Astrocyte (in vitro differentiated cells and primary cell): ENCODE measurements around the gene S100A9. TPM values are rescaled to one million over a fixed set of nuclear protein-coding genes. Genes with fewer than 3 reads are reported as not detected.

Experiments used
- DNase-seq: peaks from one replicate; pipeline ENCODE4 v3.0.0-alpha.2; 2010; ENCODE audit warnings: low read depth
- FAIRE-seq: peaks from 2 replicates; lab custom pipeline; 2011; peaks lifted over from hg19 to GRCh38; lab: Jason Lieb, UNC
- H2AFZ ChIP-seq: 2 replicates; pipeline ENCODE4 v1.6.0; 2012; ENCODE audit warnings: low read depth, low read length, inconsistent platforms
- H3K27ac ChIP-seq: 2 replicates; pipeline ENCODE4 v1.5.1; 2011; ENCODE audit warnings: low read depth, low read length, inconsistent platforms
- H3K27me3 ChIP-seq: 2 replicates; pipeline ENCODE4 v1.6.0; 2011; ENCODE audit warnings: low read length, inconsistent platforms; ENCODE audit not compliant: insufficient read depth
- H3K36me3 ChIP-seq: 2 replicates; pipeline ENCODE4 v1.5.1; 2011; ENCODE audit warnings: low read length, inconsistent platforms; ENCODE audit not compliant: insufficient read depth
- H3K4me1 ChIP-seq: 2 replicates; pipeline ENCODE4 v1.5.1; 2011; ENCODE audit warnings: low read length, inconsistent platforms; ENCODE audit not compliant: insufficient read depth
- H3K4me2 ChIP-seq: 2 replicates; pipeline ENCODE4 v1.6.0; 2012; ENCODE audit warnings: low read length, inconsistent platforms
- H3K4me3 ChIP-seq: 2 replicates; pipeline ENCODE4 v1.5.1; 2011; ENCODE audit warnings: low read depth, mild to moderate bottlenecking, low read length, inconsistent platforms; ENCODE audit not compliant: insufficient read depth
- H3K79me2 ChIP-seq: 2 replicates; pipeline ENCODE4 v1.6.0; 2012; ENCODE audit warnings: mild to moderate bottlenecking, low read length, inconsistent platforms; ENCODE audit not compliant: insufficient read depth
- H3K9ac ChIP-seq: 2 replicates; pipeline ENCODE4 v1.6.0; 2012; ENCODE audit warnings: mild to moderate bottlenecking, low read length, inconsistent platforms
- H3K9me3 ChIP-seq: 2 replicates; pipeline ENCODE4 v1.5.1; 2012; ENCODE audit warnings: low read depth, mild to moderate bottlenecking, low read length, inconsistent platforms; ENCODE audit not compliant: insufficient read depth
- H4K20me1 ChIP-seq: 2 replicates; pipeline ENCODE4 v1.6.0; 2012; ENCODE audit warnings: low read length, inconsistent platforms; ENCODE audit not compliant: insufficient read depth
- H3K27ac Mint-ChIP-seq: one replicate; pipeline ENCODE4 v1.8.0; 2021; ENCODE audit warnings: mild to moderate bottlenecking, mixed read lengths; ENCODE audit not compliant: unreplicated experiment
- H3K27me3 Mint-ChIP-seq: one replicate; pipeline ENCODE4 v1.8.0; 2021; ENCODE audit warnings: low read depth, mixed read lengths; ENCODE audit not compliant: unreplicated experiment
- H3K36me3 Mint-ChIP-seq: one replicate; pipeline ENCODE4 v1.8.0; 2021; ENCODE audit warnings: low read depth, mixed read lengths; ENCODE audit not compliant: unreplicated experiment
- H3K4me1 Mint-ChIP-seq: one replicate; pipeline ENCODE4 v1.8.0; 2021; ENCODE audit warnings: low read depth, mixed read lengths; ENCODE audit not compliant: unreplicated experiment
- H3K4me3 Mint-ChIP-seq: one replicate; pipeline ENCODE4 v1.8.0; 2021; ENCODE audit warnings: mild to moderate bottlenecking, moderate library complexity, mixed read lengths; ENCODE audit not compliant: unreplicated experiment
- H3K9me3 Mint-ChIP-seq: one replicate; pipeline ENCODE4 v1.8.0; 2021; ENCODE audit warnings: mild to moderate bottlenecking, mixed read lengths; ENCODE audit not compliant: unreplicated experiment
- CTCF ChIP-seq: IDR thresholded peaks from 2 replicates; pipeline ENCODE4 v1.5.1; 2011; ENCODE audit warnings: low read depth, mild to moderate bottlenecking, inconsistent platforms, low read length, moderate library complexity; ENCODE audit not compliant: insufficient read depth
- EZH2 ChIP-seq: IDR thresholded peaks from 2 replicates; pipeline ENCODE4 v1.6.1; 2012; ENCODE audit warnings: mild to moderate bottlenecking, low read length, inconsistent platforms; ENCODE audit not compliant: insufficient read depth
- total RNA-seq: library from RNA; stranded (reverse); gene quantifications from 2 replicates; pipeline ENCODE4 v1.2.1, GENCODE V29; 2021

The S100A9 gene
- total RNA-seq, 1 donor from 2014 or later, result 1.8 TPM

- Histone ChIP-seq H3K4me1 (no peaks in the 10 kb centered on the region), H3K9me3 (no peaks in the 10 kb centered on the region), H4K20me1 (no peaks in the 10 kb centered on the region), H3K36me3 (no peaks in the 10 kb centered on the region), H3K79me2 (no peaks in the 10 kb centered on the region), H3K27me3 (peaks cover 7% of the 10 kb centered on the region), H2AFZ (no peak overlapping the region), H3K27ac (no peak overlapping the region), H3K4me3 (no peak overlapping the region), H3K9ac (no peak overlapping the region), H3K4me2 (no peak overlapping the region)
- no peak for DNase-seq
- Mint-ChIP-seq H3K36me3 (no peaks in the 10 kb centered on the region), H3K27me3 (peaks cover 43% of the 10 kb centered on the region), H3K4me3 (no peak overlapping the region), H3K4me1 (no peaks in the 10 kb centered on the region), H3K9me3 (no peaks in the 10 kb centered on the region), H3K27ac (no peak overlapping the region)
- TF ChIP-seq EZH2 (no peak), CTCF (no peak)
- no peak for FAIRE-seq
Observed at GRCh38 chr1:153349363-153350320, 8.0 kb upstream of the S100A9 start.

GRCh38 chr1:153350321-153350957, 7.2 kb upstream of the S100A9 start:
- Mint-ChIP-seq H3K27me3 (peaks cover 38% of the 10 kb centered on the region), H3K27ac (no peak overlapping the region), H3K9me3 (no peaks in the 10 kb centered on the region), H3K4me1 (no peaks in the 10 kb centered on the region), H3K36me3 (no peaks in the 10 kb centered on the region), H3K4me3 (no peak overlapping the region)
- Histone ChIP-seq H3K27ac (no peak overlapping the region), H3K36me3 (no peaks in the 10 kb centered on the region), H3K4me3 (no peak overlapping the region), H3K79me2 (no peaks in the 10 kb centered on the region), H3K9ac (no peak overlapping the region), H3K9me3 (no peaks in the 10 kb centered on the region), H2AFZ (no peak overlapping the region), H3K4me2 (no peak overlapping the region), H3K4me1 (no peaks in the 10 kb centered on the region), H4K20me1 (no peaks in the 10 kb centered on the region), H3K27me3 (peaks cover 7% of the 10 kb centered on the region)
- DNase-seq, result no peak
- no peak for FAIRE-seq
- TF ChIP-seq CTCF (no peak), EZH2 (no peak)
